ENCODE results near the gene SLC16A4.
A peak's percentile ranks its signal among the peaks of the same experiment; 100 is the strongest.
"Not testable (repeated sequence)": the region's sequence is repeated elsewhere in the genome, so short reads cannot be mapped to it uniquely, and the experiment has no call there.

SLC16A4 gene

GRCh38 chr1:110411173-110411735 lies 20.4 kb upstream of the SLC16A4 start:
- H3K27ac ChIP-seq, result no peak overlapping the region
- no peak for DNase-seq (ENCODE audit: low read depth, low spot score)

GRCh38 chr1:110409316-110409715 lies 18.5 kb upstream of the SLC16A4 start:
- DNase-seq (ENCODE audit: low read depth, low spot score), result no peak
- no peak overlapping the region for H3K27ac ChIP-seq

- H3K27ac ChIP-seq, result no peak overlapping the region
- DNase-seq (ENCODE audit: low read depth, low spot score), result no peak
These were observed 17.7 kb upstream of the SLC16A4 start for GRCh38 chr1:110408488-110408887.

GRCh38 chr1:110407260-110408210 lies 16.7 kb upstream of the SLC16A4 start, which contains the start of gene LAMTOR5:
Gene LAMTOR5 (minus strand): TSS chr1:110407694. CDS start chr1:110407620, 74 bp downstream.
- DNase-seq (ENCODE audit: low read depth, low spot score), result peak; percentile 44
- peak within 1 kb of the TSS; percentile 70 for H3K27ac ChIP-seq

- DNase-seq (ENCODE audit: low read depth, low spot score); H3K27ac ChIP-seq: not testable (repeated sequence)
These were observed 15.6 kb upstream of the SLC16A4 start for GRCh38 chr1:110406407-110406806.

GRCh38 chr1:110404401-110404800 lies 13.6 kb upstream of the SLC16A4 start:
- no peak overlapping the region for H3K27ac ChIP-seq
- no peak for DNase-seq (ENCODE audit: low read depth, low spot score)

- no peak overlapping the region for H3K27ac ChIP-seq
- no peak for DNase-seq (ENCODE audit: low read depth, low spot score)
These were observed 13.0 kb upstream of the SLC16A4 start for GRCh38 chr1:110403805-110404204.

GRCh38 chr1:110396259-110396958 lies 5.6 kb upstream of the SLC16A4 start:
- not testable (repeated sequence) for DNase-seq (ENCODE audit: low read depth, low spot score); H3K27ac ChIP-seq

GRCh38 chr1:110394493-110394820 lies 3.6 kb upstream of the SLC16A4 start:
- DNase-seq (ENCODE audit: low read depth, low spot score), result no peak
- peak overlapping the region; percentile 42 for H3K27ac ChIP-seq

GRCh38 chr1:110393691-110394492 lies 3.1 kb upstream of the SLC16A4 start:
- DNase-seq (ENCODE audit: low read depth, low spot score), result peak; percentile 57
- H3K27ac ChIP-seq, result peak overlapping the region; percentile 42

GRCh38 chr1:110393286-110393685 lies 2.5 kb upstream of the SLC16A4 start:
- H3K27ac ChIP-seq, result peak overlapping the region; percentile 42
- no peak for DNase-seq (ENCODE audit: low read depth, low spot score)

- no peak for DNase-seq (ENCODE audit: low read depth, low spot score)
- H3K27ac ChIP-seq, result peak overlapping the region; percentile 76
These were observed 730 bp downstream of the SLC16A4 start for GRCh38 chr1:110390096-110390495.

GRCh38 chr1:110387048-110387754 lies 3.6 kb downstream of the SLC16A4 start:
- DNase-seq (ENCODE audit: low read depth, low spot score), result no peak
- H3K27ac ChIP-seq, result no peak overlapping the region

GRCh38 chr1:110385369-110385768 lies 5.5 kb downstream of the SLC16A4 start:
- no peak for DNase-seq (ENCODE audit: low read depth, low spot score)
- no peak overlapping the region for H3K27ac ChIP-seq

- no peak overlapping the region for H3K27ac ChIP-seq
- no peak for DNase-seq (ENCODE audit: low read depth, low spot score)
These were observed 6.1 kb downstream of the SLC16A4 start for GRCh38 chr1:110384581-110385321.

GRCh38 chr1:110383251-110383990 lies 7.4 kb downstream of the SLC16A4 start:
- DNase-seq (ENCODE audit: low read depth, low spot score), result no peak
- peak overlapping the region; percentile 1 for H3K27ac ChIP-seq

GRCh38 chr1:110380672-110381283 lies 10.0 kb downstream of the SLC16A4 start:
- no peak for DNase-seq (ENCODE audit: low read depth, low spot score)
- H3K27ac ChIP-seq, result no peak overlapping the region

- no peak overlapping the region for H3K27ac ChIP-seq
- DNase-seq (ENCODE audit: low read depth, low spot score), result no peak
These were observed 15.3 kb downstream of the SLC16A4 start for GRCh38 chr1:110375490-110375889.

All from epithelial cell of prostate (primary cell).